NOMO-1 (cell line): ENCODE results near the gene STX10.
"Not testable (repeated sequence)": the region's sequence is repeated elsewhere in the genome, so short reads cannot be mapped to it uniquely, and the experiment has no call there.

Experiments
- DNase-seq, 2 experiments: peaks; one replicate each; lab custom pipeline; 2025; ENCODE audit not compliant: unreplicated experiment in 2 of 2; lab: John Stamatoyannopoulos, UW

Gene STX10, protein sequence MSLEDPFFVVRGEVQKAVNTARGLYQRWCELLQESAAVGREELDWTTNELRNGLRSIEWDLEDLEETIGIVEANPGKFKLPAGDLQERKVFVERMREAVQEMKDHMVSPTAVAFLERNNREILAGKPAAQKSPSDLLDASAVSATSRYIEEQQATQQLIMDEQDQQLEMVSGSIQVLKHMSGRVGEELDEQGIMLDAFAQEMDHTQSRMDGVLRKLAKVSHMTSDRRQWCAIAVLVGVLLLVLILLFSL

GRCh38 chr19:13150187-13150930, at the start of gene STX10, which contains the start of gene IER2:
TSS of gene STX10 (minus strand) at chr19:13150375. CDS start at chr19:13150173, 202 bp downstream.
TSS of gene IER2 (plus strand) at chr19:13150411. CDS start at chr19:13153187, 2,776 bp downstream.
- peak; percentile 96 for DNase-seq

- no peak for DNase-seq
Measured at GRCh38 chr19:13198634-13199033, 48.5 kb upstream of the STX10 start.

DNA sequence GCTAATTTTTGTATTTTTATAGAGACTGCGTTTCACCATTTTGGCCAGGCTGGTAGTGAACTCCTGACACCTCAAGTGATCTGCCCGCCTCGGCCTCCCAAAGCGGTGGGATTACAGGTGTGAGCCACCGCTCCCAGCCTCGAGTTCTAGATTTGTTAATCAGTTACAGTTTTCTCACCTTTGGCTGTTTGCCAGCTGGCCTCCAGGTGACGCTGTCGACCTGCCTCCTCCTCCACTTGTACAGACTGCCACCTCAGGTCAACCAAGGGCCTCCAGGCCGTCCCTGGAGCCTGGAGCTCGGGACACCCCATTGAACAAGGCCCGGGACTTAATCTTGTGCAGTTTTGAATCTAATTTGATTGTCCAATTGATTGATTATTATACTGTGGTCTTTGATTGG, 45.5 kb upstream of the STX10 start:
- DNase-seq = peak; percentile 9 to 49

DNA sequence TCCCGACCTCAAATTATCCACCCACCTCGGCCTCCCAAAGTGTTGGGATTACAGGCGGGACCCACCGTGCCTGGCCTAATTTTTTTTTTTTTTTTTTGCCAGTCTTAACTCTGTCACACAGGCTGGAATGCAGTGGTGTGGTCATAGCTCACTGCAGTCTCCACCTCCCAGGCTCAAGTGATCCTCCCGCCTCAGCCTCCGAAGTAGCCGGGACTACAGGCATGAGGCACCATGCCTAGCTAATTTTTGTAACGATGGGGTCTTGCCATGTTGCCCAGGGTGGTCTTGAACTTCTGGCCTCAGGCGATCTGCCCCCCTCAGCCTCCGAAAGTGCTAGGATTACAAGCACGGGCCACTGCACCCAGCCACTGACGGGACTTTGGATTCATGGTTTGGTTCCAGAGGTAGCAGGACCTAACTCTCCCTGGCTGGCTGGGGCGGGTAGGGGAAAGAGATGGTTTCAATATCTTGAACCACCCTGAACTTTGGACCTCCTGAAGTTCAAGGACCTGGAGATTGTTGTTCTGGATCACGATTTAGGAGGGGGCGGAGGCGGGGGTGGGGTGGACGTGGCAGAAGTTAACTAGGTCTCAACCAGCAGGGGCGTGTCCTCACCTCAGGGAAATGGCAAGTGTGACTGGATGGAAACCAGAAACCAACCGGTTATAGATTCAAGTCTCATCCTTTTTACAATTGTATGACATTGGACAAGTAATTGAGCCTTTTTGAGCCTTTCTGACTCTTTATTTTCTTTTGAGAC, 40.8 kb upstream of the STX10 start:
- DNase-seq = no peak

DNA sequence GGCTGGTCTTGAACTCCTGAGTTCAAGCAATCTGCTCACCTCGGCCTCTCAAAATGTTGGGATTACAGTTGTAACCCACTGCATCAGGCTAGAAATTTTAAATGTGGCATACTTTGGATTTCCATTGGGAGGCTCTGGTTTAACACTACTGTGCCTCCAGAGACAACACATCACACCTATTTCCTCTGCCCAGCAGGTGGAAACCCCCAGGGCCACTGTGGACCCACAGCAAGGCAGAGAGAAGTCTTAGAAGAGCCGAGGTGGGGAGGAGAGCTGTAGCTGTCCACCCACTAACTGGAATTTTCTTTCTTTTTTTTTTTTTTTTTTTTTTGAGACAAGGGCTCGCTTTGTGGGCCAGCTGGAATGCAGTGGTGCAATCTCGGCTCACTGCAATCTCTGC, 39.4 kb upstream of the STX10 start:
- no peak for DNase-seq

GRCh38 chr19:13187419-13187818, 37.2 kb upstream of the STX10 start:
- DNase-seq = no peak

DNA sequence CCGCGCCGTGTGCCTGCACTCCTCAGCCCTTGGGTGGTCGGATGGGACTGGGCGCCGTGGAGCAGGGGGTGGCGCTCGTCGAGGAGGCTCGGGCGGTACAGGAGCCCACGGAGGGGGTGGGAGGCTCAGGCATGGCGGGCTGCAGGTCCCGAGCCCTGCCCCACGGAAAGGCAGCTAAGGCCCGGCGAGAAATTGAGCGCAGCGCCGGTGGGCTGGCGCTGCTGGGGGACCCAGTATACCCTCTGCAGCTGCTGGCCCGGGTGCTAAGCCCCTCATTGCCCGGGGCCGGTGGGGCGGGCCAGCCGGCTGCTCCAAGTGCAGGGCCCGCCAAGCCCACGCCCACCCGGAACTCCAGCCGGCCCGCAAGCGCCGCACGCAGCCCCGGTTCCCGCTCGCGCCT, 36.5 kb upstream of the STX10 start:
- not testable (repeated sequence) for DNase-seq

DNA sequence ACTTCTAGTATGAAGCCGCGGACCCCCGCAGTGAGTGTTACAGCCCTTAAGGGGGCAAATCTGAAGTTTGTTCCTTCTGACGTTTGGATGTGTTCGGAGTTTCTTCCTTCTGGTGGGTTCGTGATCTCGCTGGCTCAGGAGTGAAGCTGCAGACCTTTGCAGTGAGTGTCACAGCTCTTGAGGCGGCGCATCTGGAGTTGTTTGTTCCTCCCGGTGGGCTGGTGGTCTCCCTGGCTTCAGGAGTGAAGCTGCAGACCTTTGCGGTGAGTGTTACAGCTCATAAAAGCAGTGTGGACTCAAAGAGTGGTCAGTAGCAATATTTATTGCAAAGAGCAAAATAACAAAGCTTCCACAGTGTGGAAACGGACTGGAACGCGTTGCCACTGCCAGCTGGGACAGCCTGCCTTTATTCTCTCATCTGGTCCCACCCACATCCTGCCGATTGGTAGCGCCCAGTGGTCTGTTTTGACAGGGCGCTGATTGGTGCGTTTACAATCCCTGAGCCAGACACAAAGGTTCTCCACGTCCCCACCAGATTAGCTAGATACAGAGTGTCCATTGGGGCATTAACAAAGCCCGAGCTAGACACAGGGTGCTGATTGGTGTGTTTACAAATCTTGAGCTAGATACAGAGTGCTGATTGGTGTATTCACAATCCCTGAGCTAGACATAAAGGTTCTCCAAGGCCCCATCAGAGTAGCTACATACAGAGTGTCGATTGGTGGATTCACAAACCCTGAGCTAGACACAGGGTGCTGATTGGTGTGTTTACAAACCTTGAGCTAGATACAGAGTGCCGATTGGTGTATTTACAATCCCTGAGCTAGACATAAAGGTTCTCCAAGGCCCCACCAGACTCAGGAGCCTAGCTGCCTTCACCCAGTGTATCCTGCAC, 35.8 kb upstream of the STX10 start:
- not testable (repeated sequence) for DNase-seq

- not testable (repeated sequence) for DNase-seq
Measured at GRCh38 chr19:13184926-13185325, 34.8 kb upstream of the STX10 start.

DNA sequence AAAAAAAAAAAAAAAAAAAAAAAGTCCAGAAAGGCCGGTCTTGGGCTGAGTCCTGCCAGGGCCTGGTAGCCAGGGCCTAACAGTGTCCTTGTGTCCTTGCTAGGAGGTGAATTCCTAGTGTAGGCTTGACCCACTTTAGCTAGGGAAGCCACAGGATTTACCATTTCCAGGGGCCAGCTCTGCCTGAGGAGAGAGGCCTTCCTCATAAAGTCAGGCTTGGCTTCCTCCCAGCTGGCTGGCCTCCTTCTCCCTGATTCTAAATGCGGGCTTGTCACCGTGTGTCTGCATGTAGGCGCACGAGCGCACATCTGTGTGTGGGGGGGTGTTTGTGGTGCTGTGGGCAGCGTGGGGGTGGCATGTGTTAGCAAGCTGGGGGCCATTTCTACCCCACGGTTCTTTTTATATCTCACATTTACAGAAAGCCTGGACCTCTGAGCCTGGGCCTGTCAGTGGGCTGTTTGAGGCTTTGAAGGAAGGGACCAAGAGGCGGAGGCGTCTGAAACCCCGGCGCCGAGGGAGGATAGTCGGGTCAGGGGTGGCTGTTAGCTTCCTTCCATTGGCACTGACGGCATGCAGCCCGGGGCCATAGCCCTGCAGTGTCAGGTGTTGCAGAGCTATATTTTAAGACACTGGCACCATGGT, 31.7 kb upstream of the STX10 start:
- no peak for DNase-seq

- DNase-seq = not testable (repeated sequence)
Measured at GRCh38 chr19:13178291-13178690, 28.1 kb upstream of the STX10 start.

- DNase-seq = not testable (repeated sequence)
Measured at GRCh38 chr19:13177584-13177983, 27.4 kb upstream of the STX10 start.

DNA sequence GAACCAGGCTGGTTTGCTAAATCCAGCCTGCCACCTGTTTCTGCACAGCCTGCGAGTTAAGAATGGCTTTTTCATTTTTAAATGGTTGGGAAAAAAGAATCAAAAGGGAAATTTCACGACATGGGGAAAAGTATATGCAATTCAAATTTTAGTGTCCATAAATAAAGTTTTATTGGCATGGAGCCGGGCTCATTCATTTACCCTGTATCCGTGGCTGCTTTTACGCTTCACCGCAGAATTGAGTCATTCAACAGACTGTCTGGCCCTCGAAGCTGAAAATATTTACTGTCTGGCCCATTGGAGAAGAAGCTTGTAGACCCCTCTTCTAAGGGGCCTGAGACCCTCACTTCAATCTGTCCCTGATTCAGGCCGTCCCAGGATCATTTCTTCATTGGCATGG, 26.2 kb upstream of the STX10 start:
- DNase-seq = no peak

GRCh38 chr19:13173139-13173737, 23.1 kb upstream of the STX10 start:
- no peak for DNase-seq

DNA sequence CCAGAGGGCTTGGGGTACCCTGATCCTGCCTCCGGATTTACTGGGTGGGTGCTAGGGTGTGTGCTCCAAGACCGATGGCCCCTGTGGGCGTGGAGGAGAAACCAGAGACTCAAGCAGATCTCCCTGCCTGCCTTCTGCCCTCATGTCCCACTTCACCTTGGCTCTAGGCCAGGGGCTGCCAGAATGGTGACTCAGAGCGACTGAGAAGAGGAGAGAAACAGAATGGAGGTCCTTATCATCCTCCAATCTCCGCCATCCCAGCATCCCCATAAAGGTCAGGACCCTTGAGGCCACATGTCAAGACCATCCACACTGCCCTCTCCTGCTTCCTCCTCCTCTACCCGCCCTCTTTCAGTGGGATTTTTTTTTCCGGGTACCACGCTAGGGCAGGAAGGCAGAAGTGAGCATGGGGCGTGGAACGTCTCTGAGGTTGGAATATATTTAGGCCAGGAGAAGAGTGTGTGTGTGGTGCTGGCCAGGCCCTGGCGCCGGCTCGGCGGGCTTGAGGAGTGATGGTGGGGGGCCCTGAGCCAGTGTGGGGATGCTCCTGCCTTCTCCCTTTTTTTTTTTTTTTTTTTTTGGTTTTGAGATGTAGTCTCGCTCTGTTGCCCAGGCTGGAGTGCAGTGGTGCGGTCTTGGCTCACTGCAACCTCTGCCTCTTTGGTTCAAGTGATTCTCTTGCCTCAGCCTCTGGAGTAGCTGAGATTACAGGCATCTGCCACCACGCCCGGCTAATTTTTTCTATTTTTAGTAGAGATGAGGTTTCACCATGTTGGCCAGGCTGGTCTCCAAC, 22.4 kb upstream of the STX10 start:
- DNase-seq = no peak

DNA sequence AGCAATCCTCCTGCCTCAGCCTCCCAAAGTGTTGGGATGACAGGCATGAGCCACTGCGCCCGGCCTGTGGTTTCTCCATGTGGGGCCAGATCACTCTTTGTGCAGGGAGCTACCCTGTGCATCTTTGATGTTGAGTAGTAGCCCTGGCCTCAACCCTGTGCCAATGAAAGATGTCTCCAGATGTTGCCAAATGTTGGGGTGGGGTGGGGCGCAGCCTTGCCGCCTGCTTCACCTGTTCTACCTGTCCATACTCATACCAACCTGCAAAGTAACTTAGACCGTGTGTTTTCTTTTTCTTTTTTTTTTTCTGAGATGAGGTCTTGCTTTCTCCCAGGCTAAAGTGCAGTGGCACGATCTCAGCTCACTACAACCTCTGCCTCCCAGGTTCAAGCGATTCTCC, 21.0 kb upstream of the STX10 start:
- DNase-seq = no peak

GRCh38 chr19:13169769-13170168, 19.6 kb upstream of the STX10 start:
- no peak for DNase-seq

DNA sequence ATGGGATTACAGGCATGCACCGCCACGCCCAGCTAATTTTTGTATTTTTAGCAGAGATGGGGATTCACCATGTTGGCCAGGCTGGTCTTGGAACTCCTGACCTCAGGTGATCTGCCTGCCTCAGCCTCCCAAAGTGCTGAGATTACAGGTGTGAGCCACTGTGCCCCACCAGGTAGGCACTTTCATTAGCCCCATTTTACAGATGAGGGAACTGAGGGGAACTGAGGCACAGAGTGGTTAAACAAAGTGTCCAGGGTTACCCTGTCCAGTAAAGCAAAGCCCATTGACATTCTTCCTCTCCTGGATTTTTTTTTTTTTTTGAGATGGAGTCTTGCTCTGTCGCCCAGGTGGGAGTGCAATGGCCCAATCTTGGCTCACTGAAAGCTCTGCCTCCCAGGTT, 16.0 kb upstream of the STX10 start:
- DNase-seq = not testable (repeated sequence)
